Measurements from ENCODE around the gene XAB2. TPM values are rescaled to one million over a fixed set of nuclear protein-coding genes. Genes with fewer than 3 reads are reported as not detected.
A peak's percentile ranks its signal among the peaks of the same experiment; 100 is the strongest.

XAB2 gene
- polyA plus RNA-seq, 5 donors: 24.0 to 39.6 (median 31.0) TPM

DNA sequence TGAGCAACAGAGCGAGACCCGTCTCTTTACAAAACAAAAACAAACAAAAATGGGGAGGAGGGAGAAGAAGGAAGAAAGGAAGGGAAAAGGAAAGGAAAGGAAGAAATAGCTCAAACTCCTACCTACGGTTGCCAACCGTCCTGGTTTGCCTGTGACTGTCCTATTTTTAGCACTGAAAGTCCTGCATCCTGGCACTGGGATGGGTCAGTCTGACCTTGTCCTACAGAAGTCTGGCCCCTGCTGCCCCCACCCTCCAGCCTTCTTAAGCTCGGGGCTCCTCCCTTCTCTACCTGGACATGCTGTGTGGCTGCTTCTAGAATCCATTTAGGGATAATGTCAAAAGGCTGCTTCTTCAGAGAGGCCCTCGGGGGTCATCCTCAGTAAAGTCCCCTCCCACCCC is 6.3 kb upstream of the XAB2 start:
- no peak for DNase-seq

DNA sequence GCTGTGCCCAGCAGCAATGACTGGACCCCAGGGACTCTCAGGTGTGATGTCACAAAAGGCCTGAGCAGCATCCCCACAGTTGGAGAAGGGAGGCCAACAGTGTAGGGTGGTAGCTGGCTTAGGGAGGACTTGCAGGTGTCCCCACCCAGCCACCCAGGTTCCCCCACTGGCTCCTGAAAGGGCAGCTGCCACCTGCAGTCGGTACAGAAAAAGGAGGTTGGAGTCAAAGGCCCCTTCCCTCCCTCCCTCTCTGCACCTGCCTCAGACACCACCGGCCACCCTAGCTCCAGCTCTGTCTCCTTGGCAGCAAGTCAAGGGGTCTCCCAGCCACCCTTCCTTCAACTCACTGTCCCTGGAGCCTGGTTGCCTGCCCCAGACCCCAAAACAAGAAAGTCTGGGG is 4.4 kb upstream of the XAB2 start, which contains the start of gene PCP2:
PCP2 (minus strand) TSS at position 22 of the 400 bp plus-strand sequence. CDS start 262 bp downstream, outside the sequence.
- DNase-seq: no peak

DNA sequence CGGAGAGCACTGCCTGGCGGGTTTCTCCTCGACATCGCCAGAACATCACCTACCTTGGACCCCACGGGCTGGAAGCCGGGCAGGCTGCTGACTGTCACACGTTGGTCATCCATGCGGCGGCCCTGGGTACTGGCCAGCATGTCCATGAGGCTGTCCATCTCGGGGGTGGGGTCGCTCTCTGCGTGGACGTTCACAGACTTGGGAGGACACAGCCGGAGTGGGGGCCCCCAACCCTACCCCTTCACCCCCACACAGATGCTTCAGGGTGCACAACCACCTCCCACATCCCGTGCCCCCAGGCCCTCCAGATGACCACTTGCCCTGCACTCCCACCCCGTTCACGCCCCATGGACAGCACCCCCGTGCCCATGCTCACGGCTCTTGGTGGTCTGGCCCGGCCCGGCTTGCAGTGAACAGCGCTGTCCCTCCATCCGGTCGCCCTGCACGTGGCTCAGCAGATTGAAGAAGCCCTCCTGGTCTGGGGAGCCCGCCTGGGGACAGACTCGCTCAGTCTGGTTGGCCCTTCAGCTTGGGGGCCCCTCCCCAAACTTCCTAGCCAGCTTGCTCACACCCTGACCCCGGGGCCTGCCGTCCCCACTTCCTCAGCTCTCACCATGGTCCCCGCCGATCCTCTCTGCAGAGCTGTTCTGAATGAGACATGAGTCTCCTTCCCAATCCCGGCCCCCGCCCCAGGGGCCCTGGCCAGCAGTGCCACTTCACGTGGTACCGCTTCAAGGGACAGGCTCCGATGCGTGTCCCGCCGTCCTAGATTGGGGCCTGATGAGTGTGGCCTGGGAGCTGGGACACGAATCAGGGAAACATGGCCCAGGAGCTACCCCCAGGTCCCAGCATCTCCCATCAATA is 3.2 kb upstream of the XAB2 start:
- DNase-seq: no peak

DNA sequence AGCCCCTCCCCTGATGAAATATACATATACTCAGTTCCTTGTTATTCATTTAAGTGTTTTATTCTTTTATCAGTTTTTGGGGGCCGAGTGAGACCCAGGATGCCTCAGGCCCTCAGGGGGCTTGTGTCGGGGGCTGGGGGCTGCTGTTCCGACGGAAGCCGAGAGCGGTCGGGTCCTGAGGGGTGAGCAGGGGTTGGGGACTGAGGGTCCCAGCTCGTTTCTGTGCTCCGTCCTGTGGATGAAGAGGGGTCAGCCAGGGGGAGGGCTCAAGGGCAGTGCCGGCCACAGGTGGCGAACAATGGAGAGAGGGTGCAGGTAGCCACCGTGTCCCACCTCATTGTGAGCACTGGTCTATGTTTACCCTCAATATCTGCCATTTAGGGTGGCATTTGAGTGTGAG is 2.2 kb upstream of the XAB2 start:
- no peak for DNase-seq

DNA sequence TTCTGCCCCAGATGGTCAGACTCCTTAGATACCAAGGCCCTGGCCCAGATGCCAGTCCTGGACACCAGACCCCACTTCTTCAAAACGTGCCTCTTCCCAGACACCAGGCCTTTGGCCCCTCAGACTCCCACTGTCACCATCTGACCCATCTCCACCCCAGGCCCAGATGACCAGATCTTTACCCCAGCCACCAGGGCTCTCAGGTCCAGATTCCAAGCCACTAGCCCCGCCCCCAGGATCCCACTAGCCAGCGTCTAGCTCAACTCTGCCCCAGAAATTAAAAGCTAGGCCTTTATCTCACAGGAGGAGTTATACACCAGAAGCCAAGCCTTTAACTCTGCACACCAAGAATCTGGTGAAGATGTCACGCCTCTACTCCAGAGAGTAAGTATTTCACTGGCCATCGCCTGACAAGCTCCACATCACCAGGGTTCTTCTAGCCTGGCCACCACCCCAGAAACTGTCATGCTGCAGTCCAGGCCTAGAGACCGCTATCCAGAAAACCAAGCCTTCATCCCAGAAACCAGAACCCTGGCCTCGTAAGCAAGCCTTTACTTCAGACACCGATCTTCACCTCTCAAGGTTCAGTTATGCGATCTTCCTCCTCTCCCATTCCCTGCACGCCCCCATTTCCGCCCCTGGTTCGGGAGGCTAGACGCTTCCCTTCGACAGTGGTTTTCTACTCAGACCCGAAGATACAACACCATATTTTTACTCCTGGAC is 595 bp downstream of the XAB2 start:
- DNase-seq: no peak

DNA sequence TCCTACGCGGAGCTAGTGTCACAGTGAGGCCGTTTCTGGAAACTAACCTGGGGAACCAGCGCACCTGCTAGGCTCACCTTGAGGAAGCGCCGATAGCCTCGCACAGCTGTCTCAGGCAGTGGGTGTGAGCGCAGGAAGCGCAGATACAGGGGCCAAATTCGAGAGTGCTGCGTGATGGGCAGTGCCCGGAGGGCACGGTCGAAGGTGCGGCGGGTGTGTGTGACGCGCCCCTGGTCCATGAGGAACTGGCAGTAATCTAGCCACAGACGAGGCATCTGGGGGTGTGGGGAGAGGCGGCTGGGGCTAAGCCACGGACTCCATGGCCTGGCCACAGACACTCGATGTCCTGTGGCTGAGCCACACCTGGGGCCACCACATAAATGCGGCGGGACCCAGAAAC is 2.2 kb downstream of the XAB2 start:
- DNase-seq: no peak

DNA sequence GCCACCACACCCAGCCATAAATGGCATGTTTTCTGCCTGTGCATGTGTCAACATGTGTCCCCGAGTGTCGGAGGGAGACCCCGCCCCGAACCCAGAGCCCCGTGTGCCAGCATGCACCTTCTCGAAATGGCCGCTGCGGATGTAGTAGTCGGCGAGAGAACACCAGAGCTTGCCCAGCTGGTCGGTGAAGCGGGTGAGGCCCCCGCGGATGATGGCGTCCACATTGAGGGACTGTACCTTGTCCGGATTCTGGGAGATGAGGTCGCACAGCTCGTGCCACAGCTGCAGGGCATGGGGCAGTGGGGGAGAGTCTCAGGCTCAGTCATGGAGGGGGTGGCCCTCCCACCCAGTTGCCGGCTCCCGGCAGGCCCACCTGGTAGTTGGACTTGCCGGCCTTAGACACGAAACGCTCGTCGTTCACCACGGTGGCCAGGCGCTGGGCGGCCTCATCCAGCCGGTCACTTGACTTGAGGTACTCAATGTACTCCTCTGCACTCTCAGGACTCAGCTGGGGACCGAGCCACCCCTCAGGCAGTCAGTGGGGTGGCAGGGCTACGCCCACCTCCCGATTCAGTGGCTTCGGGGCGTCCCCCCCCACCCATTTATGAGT is 3.5 kb downstream of the XAB2 start:
- no peak for DNase-seq

DNA sequence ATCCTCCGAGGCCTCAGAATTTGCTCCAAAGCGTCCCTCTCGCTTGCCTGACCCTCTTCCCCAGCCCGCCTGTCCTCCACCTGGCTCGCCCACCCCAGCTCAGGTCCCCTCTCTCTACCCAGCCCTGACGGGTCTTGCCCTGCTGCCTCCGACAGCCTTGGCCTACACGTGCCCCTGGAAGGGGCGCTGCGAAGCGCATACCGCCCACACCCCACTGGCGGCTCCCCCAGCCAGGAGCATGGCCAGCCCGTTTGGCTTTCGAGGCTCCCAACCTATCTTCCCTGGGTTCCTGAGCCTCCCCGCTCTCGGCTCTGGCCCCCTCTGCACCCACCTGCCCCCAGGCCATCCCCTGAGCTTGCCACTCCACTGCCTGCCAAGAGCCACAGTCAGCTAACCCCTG is 4.5 kb downstream of the XAB2 start:
- DNase-seq: no peak

DNA sequence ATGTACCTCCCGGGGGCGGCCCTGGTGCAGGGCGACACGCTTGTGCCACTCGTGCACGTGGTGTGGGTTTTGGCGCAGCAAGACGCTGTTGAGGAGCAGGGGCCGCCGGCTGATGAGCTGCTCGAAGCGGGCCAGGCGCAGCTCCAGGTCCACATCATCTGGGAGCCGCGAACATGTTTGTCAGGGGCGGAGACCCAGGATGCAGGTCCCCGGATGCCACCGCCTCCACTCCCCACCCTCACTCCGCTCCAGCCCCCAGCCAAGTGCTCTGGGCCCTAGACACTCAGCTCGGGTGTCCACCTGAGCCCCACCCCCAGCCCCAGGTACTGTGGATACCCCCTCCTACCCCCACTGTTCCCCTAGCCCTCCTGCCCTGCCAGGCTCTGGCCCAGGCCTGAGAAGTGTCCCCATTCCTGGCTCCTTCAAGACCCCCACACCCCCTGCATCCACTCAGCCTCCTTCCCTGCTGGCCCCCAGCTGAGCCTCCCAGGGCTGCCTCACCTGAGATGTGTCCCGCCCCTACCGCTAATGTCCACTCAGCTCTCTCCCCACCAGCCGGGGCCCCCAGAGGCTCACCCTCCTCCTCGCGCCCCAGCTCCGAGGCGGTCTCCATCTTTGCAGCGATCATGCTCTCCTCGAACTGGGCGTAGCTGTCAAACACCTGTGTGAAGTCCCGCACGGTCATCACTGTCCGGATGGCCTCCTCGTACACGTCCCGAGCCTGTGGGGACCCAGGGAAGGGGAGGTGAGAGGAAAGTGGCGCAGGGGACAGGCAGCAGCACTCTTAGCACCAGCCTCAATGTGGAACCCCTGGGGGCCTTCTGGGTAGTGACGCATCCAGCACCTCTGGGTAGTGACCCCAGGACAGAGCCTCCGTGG is 5.4 kb downstream of the XAB2 start:
- no peak for DNase-seq

DNA sequence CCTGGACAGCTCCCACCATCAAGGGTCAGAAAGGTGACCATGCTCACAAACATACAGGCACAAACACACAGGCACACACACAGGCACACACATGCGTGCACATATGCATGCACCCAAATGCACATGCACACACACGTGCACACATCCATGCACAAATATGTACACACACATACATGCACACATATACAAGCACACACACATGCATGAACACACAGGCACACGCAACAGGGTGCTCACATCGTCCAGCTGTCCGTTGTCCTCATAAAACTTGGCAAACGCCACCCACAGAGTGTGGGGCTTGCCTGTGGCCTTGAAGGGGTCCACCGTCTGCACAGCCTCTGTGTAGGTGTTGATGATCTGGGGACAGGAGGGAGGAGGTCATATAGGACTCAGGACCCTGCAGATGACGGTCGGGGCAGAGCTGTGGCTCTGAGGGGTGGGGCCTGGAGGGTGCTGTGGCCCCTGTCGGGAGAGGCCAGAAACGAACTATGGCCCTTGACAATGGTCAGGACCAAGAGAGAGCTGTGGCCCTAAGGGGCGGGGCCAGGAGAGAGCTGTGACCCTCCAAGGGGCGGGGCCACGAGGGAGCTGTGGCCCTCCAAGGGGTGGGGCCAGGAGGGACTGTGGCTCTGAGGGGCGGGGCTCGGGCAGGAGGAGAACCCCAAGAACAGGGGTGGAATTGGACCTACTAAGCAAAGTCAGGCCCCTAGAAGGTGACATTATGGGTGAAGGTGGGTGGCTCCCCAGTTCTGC is 6.2 kb downstream of the XAB2 start:
- no peak for DNase-seq

DNA sequence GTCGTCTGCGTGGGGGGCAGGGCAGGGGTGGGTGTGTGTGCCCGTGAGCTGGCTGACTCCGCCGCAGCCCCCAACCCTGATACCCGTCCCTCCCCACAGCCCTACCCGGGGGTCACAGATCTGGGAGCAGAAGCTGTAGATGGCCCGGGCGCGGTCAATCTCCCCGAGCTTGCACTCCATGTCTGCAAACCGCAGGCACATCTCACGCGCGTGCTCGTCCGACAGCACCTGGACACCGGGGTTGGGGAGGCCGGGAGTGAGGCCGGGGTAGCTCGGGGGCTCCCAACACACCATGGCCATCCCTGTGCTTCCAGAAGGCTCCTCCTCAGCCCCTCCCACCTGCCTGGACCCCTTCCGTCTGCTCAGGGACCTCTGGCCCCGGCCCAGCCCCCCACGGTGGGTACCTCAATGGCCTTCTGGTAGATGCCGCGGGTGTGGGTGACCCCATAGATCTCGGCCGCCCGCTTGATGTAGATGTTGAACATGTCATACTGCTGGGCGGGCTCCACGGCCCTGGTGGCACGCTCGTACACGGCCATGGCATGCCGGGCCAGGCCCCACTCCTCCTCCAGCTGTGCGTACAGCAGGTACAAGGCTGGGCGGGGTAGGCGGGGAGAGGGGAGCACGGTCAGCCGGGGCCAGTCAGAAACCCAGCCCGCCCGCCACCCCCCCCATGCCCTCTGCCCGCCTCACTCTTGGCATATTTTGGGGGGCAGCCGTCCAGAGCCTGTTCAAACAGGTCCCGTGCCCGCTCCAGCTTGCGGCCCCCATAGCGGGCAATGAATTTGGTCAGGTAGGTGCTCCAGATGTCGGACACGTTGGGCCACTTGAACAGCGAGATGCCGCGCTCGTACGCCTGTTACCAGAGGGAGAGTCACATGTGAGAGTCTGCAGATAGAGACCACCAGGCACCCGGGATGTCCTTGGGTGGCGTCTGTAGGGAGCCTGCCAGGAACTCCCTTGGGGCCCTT is 8.6 kb downstream of the XAB2 start:
- no peak for DNase-seq

DNA sequence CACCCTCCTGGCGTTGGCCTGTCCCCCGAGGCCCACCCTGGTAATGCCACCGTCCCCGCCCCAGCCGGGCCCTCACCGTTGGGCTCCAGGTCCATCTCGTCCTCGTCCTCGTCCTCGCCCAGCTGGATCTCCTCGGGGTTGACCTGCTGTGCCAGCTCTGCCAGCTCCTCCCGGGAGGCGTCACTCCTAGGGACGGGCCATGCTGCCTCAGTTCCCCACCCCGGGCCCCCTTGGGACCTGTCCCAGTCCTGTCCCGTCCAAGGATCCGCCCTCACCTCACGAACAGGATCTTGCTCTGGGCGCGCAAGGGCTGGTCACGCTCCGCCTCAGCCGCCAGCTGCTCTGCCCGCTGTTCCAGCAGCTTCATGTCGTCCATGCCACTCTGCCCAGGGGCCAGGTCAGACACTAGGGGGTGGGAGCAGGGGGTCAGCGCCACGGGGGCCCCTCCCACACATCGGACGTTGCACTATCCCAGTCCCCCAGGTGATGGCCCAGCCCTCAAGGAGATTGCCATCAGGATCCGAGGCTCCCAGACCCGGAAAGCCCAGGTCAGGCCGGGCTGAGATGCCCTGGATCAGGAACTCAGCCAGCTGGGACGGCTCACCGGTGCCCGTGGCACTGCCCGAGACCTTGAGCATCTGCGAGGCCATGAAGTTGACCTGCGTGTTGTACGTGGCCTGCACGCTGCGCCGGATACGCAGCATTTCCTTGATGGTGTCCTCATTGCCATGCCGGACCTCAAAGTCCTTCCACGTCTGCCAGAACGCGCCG is 9.5 kb downstream of the XAB2 start:
- no peak for DNase-seq

DNA sequence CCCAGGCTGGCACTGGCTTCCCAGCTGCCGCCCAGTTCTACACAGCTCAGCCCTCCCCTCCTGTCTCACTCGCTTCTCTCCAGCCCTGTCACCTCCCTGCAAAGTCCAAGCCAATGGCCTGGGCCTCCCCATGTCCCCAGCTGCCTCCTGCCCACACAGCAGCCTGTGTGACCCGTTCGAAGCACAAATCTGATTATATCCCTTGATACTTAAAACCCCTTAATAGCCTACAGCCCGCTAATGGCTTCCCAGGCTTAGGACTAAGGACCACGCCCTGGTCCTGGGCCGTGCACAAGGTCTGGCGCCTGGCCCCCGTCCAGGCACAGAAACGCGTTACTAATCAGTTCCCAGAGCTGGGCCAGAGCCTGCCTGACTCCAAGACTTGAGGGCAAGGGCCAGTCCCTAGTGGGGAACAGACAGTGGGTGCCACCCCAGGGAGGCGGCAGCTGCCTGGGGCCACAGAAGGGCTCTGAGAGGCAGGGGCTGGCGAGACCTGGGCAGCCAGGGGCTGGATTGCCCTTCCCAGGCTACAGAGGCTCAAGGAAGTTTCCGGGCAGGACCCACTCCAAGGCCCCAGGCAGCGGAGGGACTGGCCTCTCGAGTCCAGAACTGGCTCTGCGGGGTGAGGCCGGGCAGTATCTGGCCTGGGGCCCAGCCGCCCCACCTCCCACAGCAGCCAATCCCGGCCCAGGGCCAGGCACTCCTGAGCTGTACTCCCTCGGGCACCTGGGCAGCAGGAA is 10.4 kb downstream of the XAB2 start:
- peak in 1 of 2 donors; percentile 62 for DNase-seq

DNA sequence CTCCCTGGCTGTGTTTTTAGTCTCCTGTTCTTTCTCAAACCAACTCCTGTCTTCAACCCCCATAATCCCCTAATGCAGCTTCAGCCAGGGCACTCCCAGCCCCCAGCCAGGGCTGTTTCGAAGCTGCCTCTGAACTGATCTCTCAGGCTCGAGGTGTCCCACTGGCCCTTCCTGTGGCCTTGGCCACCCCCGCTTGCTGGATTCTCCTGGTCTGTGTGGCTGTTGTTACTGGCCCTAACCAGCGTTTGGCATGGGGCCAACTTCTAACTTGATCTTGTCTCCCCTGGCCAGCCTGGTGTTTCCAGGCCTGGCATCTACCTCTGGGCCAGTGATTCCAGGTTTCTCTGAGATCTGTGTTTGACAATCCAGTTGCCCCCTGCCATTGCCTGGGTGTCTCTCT is 11.0 kb downstream of the XAB2 start:
- DNase-seq: no peak

DNA sequence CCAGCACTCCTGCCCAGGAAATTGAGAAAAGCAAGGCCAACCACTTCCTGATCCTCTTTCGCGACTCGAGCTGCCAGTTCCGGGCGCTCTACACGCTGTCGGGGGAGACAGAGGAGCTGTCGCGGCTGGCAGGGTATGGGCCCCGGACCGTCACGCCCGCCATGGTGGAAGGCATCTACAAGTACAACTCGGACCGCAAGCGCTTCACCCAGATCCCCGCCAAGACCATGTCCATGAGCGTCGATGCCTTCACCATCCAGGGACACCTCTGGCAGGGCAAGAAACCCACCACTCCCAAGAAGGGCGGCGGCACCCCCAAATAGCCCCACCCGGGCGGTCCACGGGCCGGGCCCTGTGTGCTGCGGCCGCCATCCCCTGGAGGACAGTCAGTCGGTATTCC is 11.6 kb downstream of the XAB2 start:
- no peak for DNase-seq

DNA sequence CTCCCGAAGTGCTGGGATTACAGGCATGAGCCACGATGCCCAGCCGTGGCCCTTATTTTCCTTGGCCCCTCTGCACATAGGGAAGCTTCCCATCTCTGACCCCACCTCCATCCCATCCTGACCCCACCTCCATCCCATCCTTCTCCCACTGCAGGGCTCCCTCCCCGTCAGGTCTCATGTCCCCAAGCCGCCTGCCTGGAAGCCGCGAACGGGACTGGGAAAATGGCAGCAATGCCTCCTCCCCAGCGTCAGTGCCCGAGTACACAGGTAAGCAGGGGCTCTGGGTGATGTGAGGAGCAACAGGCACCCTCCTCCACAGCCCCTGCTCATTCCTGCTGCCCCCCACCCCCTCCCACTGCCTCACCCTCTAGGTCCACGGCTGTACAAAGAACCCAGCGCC is 12.2 kb downstream of the XAB2 start:
- no peak for DNase-seq

DNA sequence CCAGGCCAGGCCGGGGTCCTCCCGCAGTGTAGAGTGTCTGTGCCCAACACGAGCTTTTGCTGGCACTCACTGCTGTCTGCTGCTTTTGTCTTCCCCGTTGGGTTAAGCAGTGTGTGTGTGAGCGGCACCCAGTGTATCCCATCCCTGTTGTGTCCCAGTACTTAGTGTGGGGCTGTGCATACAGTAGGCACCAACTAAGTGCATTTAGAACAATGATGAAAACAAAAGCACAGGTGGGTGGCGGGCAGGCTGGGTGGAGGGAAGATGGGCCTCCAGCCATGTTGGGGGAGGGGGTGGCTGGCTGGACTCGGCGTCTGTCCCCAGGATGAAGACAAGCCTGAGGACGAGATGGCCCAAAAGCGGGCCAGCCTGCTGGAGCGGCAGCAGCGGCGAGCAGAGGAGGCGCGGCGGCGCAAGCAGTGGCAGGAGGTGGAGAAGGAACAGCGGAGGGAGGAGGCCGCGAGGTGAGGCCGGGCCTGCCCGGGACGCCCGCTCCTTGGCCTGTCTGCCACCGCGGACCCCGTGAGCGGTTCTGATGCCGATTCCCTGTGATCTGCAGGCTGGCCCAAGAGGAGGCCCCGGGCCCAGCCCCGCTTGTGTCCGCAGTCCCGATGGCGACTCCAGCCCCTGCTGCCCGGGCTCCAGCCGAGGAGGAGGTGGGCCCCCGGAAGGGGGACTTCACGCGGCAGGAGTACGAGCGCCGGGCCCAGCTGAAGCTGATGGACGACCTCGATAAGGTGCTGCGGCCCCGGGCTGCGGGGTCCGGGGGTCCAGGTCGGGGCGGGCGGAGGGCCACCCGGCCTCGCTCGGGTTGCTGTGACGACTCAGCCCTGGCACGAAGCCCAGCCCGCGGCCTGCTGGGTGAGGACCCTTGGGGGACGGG is 14.2 kb downstream of the XAB2 start:
- DNase-seq: no peak
